Naive thymus-derived CD4-positive, alpha-beta T cell (primary cell): ENCODE measurements around the gene ABCA1. TPM values are rescaled to one million over a fixed set of nuclear protein-coding genes. Genes with fewer than 3 reads are reported as not detected.

Experiments
- ATAC-seq: fragments of 150-1000 bp; cut with Tn5 transposase; 2 replicates; pipeline ENCODE4 v1.10.0; 2021; ENCODE audit warnings: mild to moderate bottlenecking, moderate library complexity
- CTCF ChIA-PET: fragments of 350-600 bp; sonication (Branson Sonifier 250); formaldehyde crosslinking; loops from one replicate; lab custom pipeline; 2021; ENCODE audit warnings: antibody characterized with exemption; lab: Charles Lee
- POLR2A ChIA-PET: fragments of 350-600 bp; sonication (Branson Sonifier 250); formaldehyde crosslinking; loops from one replicate; lab custom pipeline; 2021; ENCODE audit warnings: antibody characterized with exemption, inconsistent platforms; lab: Charles Lee
- DNase-seq, 9 donors: peaks; one replicate each; pipeline versions ENCODE4 v3.0.0 to v3.0.0-alpha.2; 2020 to 2022; ENCODE audit warnings: mixed read lengths in 1 of 9
- H3K27ac ChIP-seq: one replicate; pipeline ENCODE4 v1.7.0; 2013; ENCODE audit warnings: mild to moderate bottlenecking, low read depth, low read length, moderate library complexity
- H3K27me3 ChIP-seq, 2 donors: one replicate each; pipeline ENCODE4 v1.7.0; 2013; ENCODE audit warnings: low read length in 2 of 2, mild to moderate bottlenecking in 2 of 2, moderate library complexity in 2 of 2; ENCODE audit not compliant: control insufficient read depth in 2 of 2, insufficient read depth in 2 of 2
- H3K36me3 ChIP-seq, 3 experiments: 1 replicate in 2 of 3; 2 replicates in 1 of 3; pipeline ENCODE4 v1.7.0; 2013; ENCODE audit warnings: low read length in 3 of 3, mild to moderate bottlenecking in 3 of 3, moderate library complexity in 1 of 3; ENCODE audit not compliant: insufficient read depth in 3 of 3, control insufficient read depth in 2 of 3
- H3K4me1 ChIP-seq, 2 donors: one replicate each; pipeline ENCODE4 v1.7.0; 2013; ENCODE audit warnings: low read length in 2 of 2, mild to moderate bottlenecking in 2 of 2, moderate library complexity in 1 of 2; ENCODE audit not compliant: control insufficient read depth in 2 of 2, insufficient read depth in 2 of 2
- H3K4me3 ChIP-seq: 2 replicates; pipeline ENCODE4 v1.7.0; 2013; ENCODE audit warnings: mild to moderate bottlenecking, low read length
- H3K9me3 ChIP-seq, 3 experiments: 1 replicate in 2 of 3; 2 replicates in 1 of 3; pipeline ENCODE4 v1.7.0; 2013; ENCODE audit warnings: low read length in 3 of 3; ENCODE audit not compliant: control insufficient read depth in 2 of 3
- H3K27ac Mint-ChIP-seq, 9 donors: one replicate each; pipeline ENCODE4 v1.8.0; 2020 to 2022; ENCODE audit warnings: mixed read lengths in 9 of 9, mild to moderate bottlenecking in 8 of 9, moderate library complexity in 5 of 9, inconsistent platforms in 2 of 9
- H3K27me3 Mint-ChIP-seq, 5 donors: one replicate each; pipeline ENCODE4 v1.8.0; 2021 to 2022; ENCODE audit warnings: mixed read lengths in 5 of 5, mild to moderate bottlenecking in 1 of 5
- H3K36me3 Mint-ChIP-seq, 5 donors: one replicate each; pipeline ENCODE4 v1.8.0; 2020 to 2022; ENCODE audit warnings: mixed read lengths in 5 of 5, mild to moderate bottlenecking in 3 of 5, inconsistent platforms in 1 of 5
- H3K4me1 Mint-ChIP-seq, 7 donors: one replicate each; pipeline ENCODE4 v1.8.0; 2020 to 2022; ENCODE audit warnings: mixed read lengths in 7 of 7, mild to moderate bottlenecking in 3 of 7, inconsistent platforms in 1 of 7
- H3K4me3 Mint-ChIP-seq, 10 donors: one replicate each; pipeline ENCODE4 v1.8.0; 2020 to 2022; ENCODE audit warnings: mild to moderate bottlenecking in 10 of 10, mixed read lengths in 10 of 10, moderate library complexity in 6 of 10, inconsistent platforms in 2 of 10
- H3K9me3 Mint-ChIP-seq, 11 donors: one replicate each; pipeline ENCODE4 v1.8.0; 2020 to 2022; ENCODE audit warnings: mixed read lengths in 11 of 11, mild to moderate bottlenecking in 4 of 11, inconsistent platforms in 1 of 11, moderate library complexity in 1 of 11
- intact Hi-C, 2 donors: fragments of 100-400 bp; cut with micrococcal nuclease; formaldehyde crosslinking; loops; one replicate each; pipeline ENCODE4 v1.15.1; 2023
- polyA plus RNA-seq, 2 donors: library from polyadenylated mRNA; unstranded; fragments of 300-500 nt; fragmentation: Illumina TruSeq; gene quantifications; one replicate each; pipeline ENCODE4 v1.2.3, GENCODE V29; 2021
- total RNA-seq, 6 experiments: library from RNA in 5 of 6; stranded (reverse) in 5 of 6; gene quantifications; 1 replicate in 5 of 6; 2 replicates in 1 of 6; pipeline ENCODE4 v1.2.3 and lab custom pipeline; 2021 to 2026

The ABCA1 gene
- total and polyA plus RNA-seq, 7 experiments from 2014 or later, result 0.25 to 19.4 (median 1.0) TPM

DNA sequence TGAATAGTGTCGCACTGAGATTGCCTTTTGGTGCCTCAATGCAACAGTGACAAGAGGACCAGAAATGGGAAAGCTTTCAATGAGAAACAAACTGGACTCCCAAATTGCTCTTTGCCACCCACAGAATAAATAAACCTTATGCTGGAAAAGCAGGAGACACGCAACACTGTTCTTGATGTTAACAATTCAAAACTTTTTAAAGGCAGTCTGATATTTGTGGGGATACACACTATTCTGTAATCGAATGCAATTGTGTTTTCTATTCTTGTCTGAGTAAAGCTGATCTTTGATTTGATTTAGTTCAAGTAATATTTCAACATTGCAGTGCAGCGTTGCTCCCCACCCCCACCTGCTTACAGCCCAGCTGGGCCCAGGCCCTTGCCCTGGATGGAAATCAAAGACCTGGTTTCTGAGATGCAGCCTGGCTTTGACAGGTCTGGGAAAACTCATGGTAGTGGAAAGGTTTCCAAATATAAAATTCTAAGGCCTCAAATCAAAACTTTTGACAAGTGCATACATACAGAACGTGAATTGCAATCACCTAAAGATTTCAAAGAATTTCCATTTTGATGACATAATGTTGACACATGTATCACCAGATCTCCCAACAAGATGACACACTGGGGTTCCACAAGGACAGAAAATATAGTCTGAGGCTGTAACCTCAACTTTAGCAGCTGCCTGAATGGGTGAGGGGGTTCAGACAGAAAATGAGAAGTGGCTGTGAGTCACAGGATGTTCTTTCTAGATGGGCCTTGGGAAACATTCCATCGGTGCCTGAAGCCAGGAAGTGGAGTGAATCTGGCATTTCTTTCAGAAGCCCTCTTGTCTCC is 55.1 kb downstream of the ABCA1 start:
- no peaks in the 10 kb centered on the region for H3K9me3 ChIP-seq
- H3K27ac ChIP-seq, result no peak overlapping the region
- peaks cover 0 to 35% (median 0%) of the 10 kb centered on the region in 3 experiments for H3K36me3 ChIP-seq
- CTCF ChIA-PET, result no interaction called here
- Mint-ChIP-seq H3K4me3 (no peak overlapping the region), H3K36me3 (peaks cover 0 to 55% (median 18%) of the 10 kb centered on the region in 5 donors), H3K9me3 (peaks cover 0 to 2% (median 0%) of the 10 kb centered on the region in 11 donors), H3K27ac (no peak overlapping the region), H3K4me1 (peaks cover 0 to 14% (median 0%) of the 10 kb centered on the region in 7 donors), H3K27me3 (no peaks in the 10 kb centered on the region)
- intact Hi-C loops, result no loop called here
- ATAC-seq (peak; percentile 74), DNase-seq (no peak)
- POLR2A ChIA-PET, result no interaction called here
- no peaks in the 10 kb centered on the region for H3K27me3 ChIP-seq
- no peaks in the 10 kb centered on the region for H3K4me1 ChIP-seq
- H3K4me3 ChIP-seq, result no peak overlapping the region

DNA sequence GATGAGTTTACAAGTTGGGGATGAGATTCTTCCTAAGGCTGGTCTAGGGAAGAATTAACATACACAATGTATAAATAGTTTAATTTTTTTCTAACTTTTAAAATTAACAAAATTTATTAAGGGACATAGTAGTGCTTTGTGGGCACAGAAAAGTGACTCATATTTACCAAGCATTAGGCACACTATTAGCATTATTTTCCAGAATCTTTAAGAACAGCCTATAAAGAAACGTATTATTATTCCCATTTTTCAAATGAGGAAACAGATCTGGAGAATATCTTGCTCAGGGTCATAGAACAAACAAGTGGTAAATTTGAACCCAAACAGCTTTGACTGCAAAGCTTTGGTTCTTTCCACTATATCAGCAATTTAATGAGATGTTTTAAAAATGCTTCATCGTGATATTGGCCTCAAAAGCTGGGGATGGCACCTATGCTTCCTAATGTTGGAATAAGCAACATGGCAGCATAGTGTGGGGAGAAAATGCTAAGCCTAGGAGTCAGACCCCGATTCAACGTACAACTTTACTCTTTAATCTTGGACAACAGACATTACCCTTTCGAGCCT is 55.9 kb downstream of the ABCA1 start:
- Mint-ChIP-seq H3K9me3 (peaks cover 0 to 2% (median 0%) of the 10 kb centered on the region in 11 donors), H3K4me3 (no peak overlapping the region), H3K4me1 (peaks cover 0 to 14% (median 0%) of the 10 kb centered on the region in 7 donors), H3K36me3 (peaks cover 0 to 49% (median 18%) of the 10 kb centered on the region in 5 donors), H3K27ac (no peak overlapping the region), H3K27me3 (no peaks in the 10 kb centered on the region)
- Histone ChIP-seq H3K4me1 (no peaks in the 10 kb centered on the region), H3K4me3 (no peak overlapping the region), H3K27me3 (no peaks in the 10 kb centered on the region), H3K27ac (no peak overlapping the region), H3K9me3 (no peaks in the 10 kb centered on the region), H3K36me3 (peaks cover 0 to 28% (median 0%) of the 10 kb centered on the region in 3 experiments)
- DNase-seq (no peak), ATAC-seq (no peak)
- intact Hi-C loops, result loop anchor here in 1 of 2 donors (1.0 kb wide), 1 partner anchor 47 kb away; no protein-coding TSS in a partner anchor
- ChIA-PET POLR2A (no interaction called here), CTCF (interaction anchor here (0.8 to 1.1 kb wide), 2 partner anchors 9 to 245 kb away, joined by 3 read pairs; no protein-coding TSS in a partner anchor)

DNA sequence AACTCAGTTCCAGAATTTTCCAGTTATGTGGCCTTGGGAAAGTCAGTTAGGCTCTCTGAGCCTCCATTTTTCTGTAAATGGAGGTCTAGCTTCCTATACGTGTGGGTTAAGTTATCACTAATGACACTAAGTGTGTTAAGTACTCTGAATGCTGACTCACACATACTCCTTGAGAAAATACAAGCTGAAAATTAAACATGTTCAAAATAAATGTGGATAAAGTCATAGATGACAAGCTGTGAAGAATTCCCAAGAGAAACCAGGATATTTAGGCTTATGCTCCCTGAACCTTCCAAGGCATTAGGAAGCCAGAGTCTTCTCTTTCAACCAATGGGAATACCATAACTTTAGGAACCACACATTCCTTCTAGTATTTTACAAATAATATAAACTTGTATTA is 58.1 kb downstream of the ABCA1 start:
- Histone ChIP-seq H3K4me3 (no peak overlapping the region), H3K9me3 (no peaks in the 10 kb centered on the region), H3K27me3 (no peaks in the 10 kb centered on the region), H3K36me3 (peaks cover 0 to 11% (median 0%) of the 10 kb centered on the region in 3 experiments), H3K27ac (no peak overlapping the region), H3K4me1 (no peaks in the 10 kb centered on the region)
- ChIA-PET POLR2A (no interaction called here), CTCF (no interaction called here)
- no peaks in the 10 kb centered on the region for H3K9me3 Mint-ChIP-seq
- intact Hi-C loops, result no loop called here
- H3K27me3 Mint-ChIP-seq, result no peaks in the 10 kb centered on the region
- DNase-seq, result no peak
- H3K4me3 Mint-ChIP-seq, result no peak overlapping the region
- peaks cover 0 to 13% (median 0%) of the 10 kb centered on the region in 7 donors for H3K4me1 Mint-ChIP-seq
- H3K36me3 Mint-ChIP-seq, result peaks cover 0 to 36% (median 13%) of the 10 kb centered on the region in 5 donors
- H3K27ac Mint-ChIP-seq, result no peak overlapping the region
- ATAC-seq, result no peak

DNA sequence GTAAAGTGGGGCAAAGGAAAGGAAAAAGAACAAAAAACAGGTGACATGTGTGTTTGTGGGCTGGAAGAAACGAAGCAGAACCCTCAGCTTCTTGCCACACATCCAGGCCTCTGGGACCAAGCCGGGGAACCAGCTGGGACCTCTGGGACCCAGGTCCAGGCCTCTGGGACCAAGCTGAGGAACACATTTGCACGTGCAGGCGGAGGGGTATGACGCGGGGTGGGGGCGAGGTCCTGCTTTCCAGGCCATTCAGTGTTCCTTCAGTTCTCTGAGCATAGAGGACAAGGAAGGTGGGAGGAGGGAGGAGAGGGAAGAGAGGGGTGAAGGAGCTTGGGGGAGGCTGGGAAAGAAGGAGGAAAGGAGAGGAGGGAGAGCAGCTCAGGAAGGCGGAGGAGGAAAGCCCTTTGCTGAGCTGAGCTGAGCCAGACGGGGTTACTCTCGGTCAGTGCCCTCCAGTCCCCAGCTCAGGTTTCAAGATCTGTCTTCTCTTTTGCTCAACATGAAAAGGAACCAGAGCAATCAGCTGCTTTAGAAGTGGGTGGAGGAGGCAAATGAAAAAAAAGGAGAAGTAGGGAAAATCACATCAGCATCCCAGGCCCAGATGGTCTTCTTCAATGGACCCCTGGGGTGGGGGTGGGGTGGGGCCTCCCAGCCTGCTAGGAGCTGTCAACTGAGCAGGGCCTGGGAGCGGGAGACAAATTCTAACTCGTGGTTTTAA is 59.1 kb downstream of the ABCA1 start:
- Histone ChIP-seq H3K36me3 (peaks cover 0 to 11% (median 0%) of the 10 kb centered on the region in 3 experiments), H3K27ac (no peak overlapping the region), H3K4me1 (no peaks in the 10 kb centered on the region), H3K27me3 (no peaks in the 10 kb centered on the region), H3K9me3 (no peaks in the 10 kb centered on the region), H3K4me3 (no peak overlapping the region)
- H3K27ac Mint-ChIP-seq, result peak overlapping the region in 1 of 9 donors; percentile 60
- POLR2A ChIA-PET, result no interaction called here
- peaks cover 0 to 15% (median 3%) of the 10 kb centered on the region in 7 donors for H3K4me1 Mint-ChIP-seq
- intact Hi-C loops, result no loop called here
- H3K36me3 Mint-ChIP-seq, result peaks cover 0 to 33% (median 11%) of the 10 kb centered on the region in 5 donors
- no peak overlapping the region for H3K4me3 Mint-ChIP-seq
- ATAC-seq (peak; percentile 74), DNase-seq (no peak)
- no peaks in the 10 kb centered on the region for H3K27me3 Mint-ChIP-seq
- no peaks in the 10 kb centered on the region for H3K9me3 Mint-ChIP-seq
- CTCF ChIA-PET, result no interaction called here

- H3K27me3 ChIP-seq, result no peaks in the 10 kb centered on the region
- CTCF ChIA-PET, result no interaction called here
- peak overlapping the region in 1 of 9 donors; percentile 60 for H3K27ac Mint-ChIP-seq
These were observed 59.7 kb downstream of the ABCA1 start for GRCh38 chr9:104868303-104868686.

GRCh38 chr9:104866191-104866590 is 61.8 kb downstream of the ABCA1 start:
- no peak overlapping the region for H3K27ac ChIP-seq
- ChIA-PET CTCF (no interaction called here), POLR2A (no interaction called here)
- intact Hi-C loops, result no loop called here
- peak; percentile 20 for ATAC-seq
- H3K27me3 ChIP-seq, result no peaks in the 10 kb centered on the region
- no peaks in the 10 kb centered on the region for H3K9me3 ChIP-seq
- no peaks in the 10 kb centered on the region for H3K27me3 Mint-ChIP-seq
- no peaks in the 10 kb centered on the region for H3K9me3 Mint-ChIP-seq
- no peak overlapping the region for H3K4me3 Mint-ChIP-seq
- no peaks in the 10 kb centered on the region for H3K4me1 ChIP-seq
- no peak overlapping the region for H3K27ac Mint-ChIP-seq
- peaks cover 0 to 19% (median 6%) of the 10 kb centered on the region in 5 donors for H3K36me3 Mint-ChIP-seq
- no peak for DNase-seq
- peaks cover 0 to 11% (median 0%) of the 10 kb centered on the region in 3 experiments for H3K36me3 ChIP-seq
- H3K4me1 Mint-ChIP-seq, result peaks cover 0 to 18% (median 7%) of the 10 kb centered on the region in 7 donors
- no peak overlapping the region for H3K4me3 ChIP-seq

More at GRCh38 chr9:104868303-104868686, 59.7 kb downstream of the ABCA1 start:
- Mint-ChIP-seq H3K9me3 (no peaks in the 10 kb centered on the region), H3K36me3 (peaks cover 0 to 29% (median 11%) of the 10 kb centered on the region in 5 donors), H3K4me1 (peaks cover 0 to 20% (median 8%) of the 10 kb centered on the region in 7 donors), H3K4me3 (no peak overlapping the region), H3K27me3 (no peaks in the 10 kb centered on the region)
- POLR2A ChIA-PET, result no interaction called here
- intact Hi-C loops, result no loop called here
- no peaks in the 10 kb centered on the region for H3K9me3 ChIP-seq
- peaks cover 0 to 11% (median 0%) of the 10 kb centered on the region in 3 experiments for H3K36me3 ChIP-seq
- H3K27ac ChIP-seq, result no peak overlapping the region
- H3K4me3 ChIP-seq, result no peak overlapping the region
- no peaks in the 10 kb centered on the region for H3K4me1 ChIP-seq
- no peak for DNase-seq
- no peak for ATAC-seq
